Endothelial cell of umbilical vein (primary cell): ENCODE data around the gene TMEM207. TPM values are rescaled to one million over a fixed set of nuclear protein-coding genes. Genes with fewer than 3 reads are reported as not detected.

Experiments used
- BruUV-seq: library from RNA; stranded (reverse); fragments of 400-500 nt; replicated peaks from 2 replicates; lab custom pipeline; 2021; lab: Mats Ljungman, UMichigan
- CTCF ChIA-PET: fragments of 300-600, 350-600 bp; sonication (Branson Sonifier 250); formaldehyde crosslinking; loops from one replicate; lab custom pipeline; 2021; ENCODE audit warnings: antibody characterized with exemption, inconsistent platforms; lab: Charles Lee
- POLR2A ChIA-PET: fragments of 300-600, 350-600 bp; sonication (Branson Sonifier 250); formaldehyde crosslinking; loops from one replicate; lab custom pipeline; 2021; ENCODE audit warnings: antibody characterized with exemption, inconsistent platforms; lab: Charles Lee
- DNase-seq: peaks from one replicate; pipeline ENCODE4 v3.0.0-alpha.2; 2011; ENCODE audit warnings: low read depth, low spot score
- FAIRE-seq: peaks from 2 replicates; lab custom pipeline; 2011; peaks lifted over from hg19 to GRCh38; lab: Jason Lieb, UNC
- H2AFZ ChIP-seq: 2 replicates; pipeline ENCODE4 v1.6.0; 2012; ENCODE audit warnings: low read depth, low read length, control low read depth, inconsistent platforms
- H3K27ac ChIP-seq: 2 replicates; pipeline ENCODE4 v1.5.1; 2011; ENCODE audit warnings: low read depth, mild to moderate bottlenecking, control low read depth, low read length, moderate library complexity; ENCODE audit not compliant: insufficient read depth
- H3K27me3 ChIP-seq, 2 experiments: 2 replicates each; pipeline versions ENCODE4 v1.6.0 to v1.6.1; 2011; ENCODE audit warnings: low read length in 2 of 2, mixed read lengths in 1 of 2; ENCODE audit not compliant: control insufficient read depth in 2 of 2, insufficient read depth in 2 of 2
- H3K36me3 ChIP-seq, 2 experiments: 2 replicates in 1 of 2; 3 replicates in 1 of 2; pipeline ENCODE4 v1.5.1; 2011; ENCODE audit warnings: low read length in 2 of 2, mild to moderate bottlenecking in 1 of 2, moderate library complexity in 1 of 2; ENCODE audit not compliant: control insufficient read depth in 2 of 2, insufficient read depth in 2 of 2; ENCODE audit errors: extremely low read depth in 1 of 2
- H3K4me1 ChIP-seq: 3 replicates; pipeline ENCODE4 v1.5.1; 2011; ENCODE audit warnings: mild to moderate bottlenecking, low read length; ENCODE audit not compliant: control insufficient read depth, insufficient read depth; ENCODE audit errors: extremely low read depth
- H3K4me2 ChIP-seq: 2 replicates; pipeline ENCODE4 v1.6.1; 2011; ENCODE audit warnings: low read length, control low read depth, mixed read lengths; ENCODE audit not compliant: insufficient read depth
- H3K4me3 ChIP-seq, 3 experiments: fragments of 200-600 bp in 1 of 3; sonication (generic), shearing (Covaris generic) in 1 of 3; replicated peaks in 1 of 3; 2 replicates each; pipeline ENCODE4 v1.5.1; 2011 to 2016; ENCODE audit warnings: control low read depth in 3 of 3, low read length in 3 of 3, mild to moderate bottlenecking in 2 of 3, inconsistent platforms in 1 of 3, low read depth in 1 of 3, moderate library complexity in 1 of 3; ENCODE audit not compliant: insufficient read depth in 1 of 3
- H3K79me2 ChIP-seq: 2 replicates; pipeline ENCODE4 v1.6.0; 2012; ENCODE audit warnings: low read length, inconsistent platforms; ENCODE audit not compliant: control insufficient read depth, insufficient read depth
- H3K9ac ChIP-seq: replicated peaks from 2 replicates; pipeline ENCODE3; 2011; ENCODE audit warnings: low read length, control low read depth; ENCODE audit not compliant: insufficient read depth; ENCODE audit errors: extremely low read depth
- H3K9me1 ChIP-seq: replicated peaks from 3 replicates; pipeline ENCODE4 v1.6.0; 2011; ENCODE audit warnings: mild to moderate bottlenecking, low read length; ENCODE audit not compliant: control insufficient read depth, insufficient read depth; ENCODE audit errors: extremely low read depth
- H3K9me3 ChIP-seq: replicated peaks from 2 replicates; pipeline ENCODE4 v1.5.1; 2012; ENCODE audit warnings: low read length, inconsistent platforms; ENCODE audit not compliant: control insufficient read depth, insufficient read depth
- H4K20me1 ChIP-seq: replicated peaks from 2 replicates; pipeline ENCODE3; 2011; ENCODE audit warnings: mild to moderate bottlenecking, low read length; ENCODE audit not compliant: control insufficient read depth, insufficient read depth; ENCODE audit errors: extremely low read depth
- CTCF ChIP-seq, 2 donors: IDR thresholded peaks; 1 replicate in 1 of 2; 2 replicates in 1 of 2; pipeline ENCODE4 v1.5.1; 2011; ENCODE audit warnings: low read length in 2 of 2, mild to moderate bottlenecking in 2 of 2, moderate library complexity in 2 of 2, control low read depth in 1 of 2, inconsistent platforms in 1 of 2, low read depth in 1 of 2; ENCODE audit not compliant: insufficient read depth in 1 of 2; ENCODE audit errors: extremely low read depth in 1 of 2
- EZH2 ChIP-seq: IDR thresholded peaks from 2 replicates; pipeline ENCODE4 v1.6.1; 2012; ENCODE audit warnings: borderline replicate concordance, low read depth, mild to moderate bottlenecking, moderate library complexity, low read length, inconsistent platforms; ENCODE audit not compliant: severe bottlenecking
- FOS ChIP-seq: IDR thresholded peaks from 2 replicates; pipeline ENCODE4 v1.6.1; 2011; ENCODE audit warnings: mild to moderate bottlenecking, low read length, moderate library complexity, borderline replicate concordance; ENCODE audit not compliant: insufficient read depth
- GATA2 ChIP-seq: IDR thresholded peaks from 2 replicates; pipeline ENCODE4 v1.7.0; 2011; ENCODE audit warnings: low read depth, mild to moderate bottlenecking, moderate library complexity, mixed read lengths, low read length; ENCODE audit not compliant: insufficient read length, insufficient read depth
- JUN ChIP-seq: IDR thresholded peaks from 2 replicates; pipeline ENCODE4 v1.6.1; 2011; ENCODE audit warnings: borderline replicate concordance, low read depth; ENCODE audit not compliant: insufficient read length, insufficient read depth
- MAX ChIP-seq: IDR thresholded peaks from 2 replicates; pipeline ENCODE4 v1.6.1; 2011; ENCODE audit not compliant: insufficient read depth, insufficient read length
- MYC ChIP-seq: IDR thresholded peaks from one replicate; pipeline ENCODE4 v1.6.1; 2011; ENCODE audit warnings: mild to moderate bottlenecking, low read depth, low read length
- POLR2A ChIP-seq: IDR thresholded peaks from 2 replicates; pipeline ENCODE4 v1.6.1; 2012; ENCODE audit warnings: low read depth, mild to moderate bottlenecking, control low read depth, low read length
- POLR2AphosphoS5 ChIP-seq: IDR thresholded peaks from 2 replicates; pipeline ENCODE4 v1.6.1; 2012; ENCODE audit warnings: low read depth, mild to moderate bottlenecking, control low read depth, low read length, moderate library complexity; ENCODE audit not compliant: insufficient read depth
- dilution Hi-C: fragments of 300-500 bp; cut with MboI; formaldehyde crosslinking; loops from one replicate; pipeline ENCODE4 v1.15.0; 2019; ENCODE audit warnings: low sequenced_read_pairs; ENCODE audit not compliant: extremely low pct_ligation_motif_present
- intact Hi-C: fragments of 100-400 bp; cut with micrococcal nuclease; formaldehyde crosslinking; loops from one replicate; pipeline ENCODE4 v1.10.0; 2022
- polyA plus RNA-seq, 4 experiments: library from polyadenylated mRNA; depleted of rRNA in 3 of 4; stranded (reverse) in 3 of 4; unstranded in 1 of 4; fragments of >200 nt; gene quantifications; 2 replicates each; pipeline versions ENCODE4 v1.2.1 to v1.2.3, GENCODE V29; 2011 to 2012; ENCODE audit warnings: missing spikeins in 1 of 4
- total RNA-seq: library from RNA; stranded (reverse); gene quantifications from 2 replicates; pipeline ENCODE4 v1.2.3, GENCODE V29; 2021

The TMEM207 gene
- total and polyA plus RNA-seq, 2 donors (not counting 3 experiments of a cell fraction or from before 2014, with no cell fraction given), result not detected

GRCh38 chr3:190456770-190457169 is 7.1 kb upstream of the TMEM207 start:
- no peak for FAIRE-seq
- dilution Hi-C loops, result no loop called here

GRCh38 chr3:190455828-190456227 is 6.1 kb upstream of the TMEM207 start:
- intact Hi-C loops, result no loop called here
- Histone ChIP-seq H2AFZ (no peak overlapping the region), H3K9ac (no peak overlapping the region), H3K27ac (no peak overlapping the region), H3K36me3 (no peaks in the 10 kb centered on the region), H3K4me2 (no peak overlapping the region), H3K27me3 (peaks cover 4 to 12% of the 10 kb centered on the region in 2 experiments), H3K9me1 (no peaks in the 10 kb centered on the region), H3K4me1 (no peaks in the 10 kb centered on the region), H3K9me3 (no peaks in the 10 kb centered on the region), H4K20me1 (no peaks in the 10 kb centered on the region), H3K4me3 (no peak overlapping the region), H3K79me2 (no peaks in the 10 kb centered on the region)
- dilution Hi-C loops, result no loop called here
- ChIA-PET POLR2A (no interaction called here), CTCF (interaction anchor here (0.8 to 1.4 kb wide), 4 partner anchors 12 to 248 kb away, joined by 3 to 5 read pairs (median 4); no protein-coding TSS in a partner anchor)
- DNase-seq (no peak), FAIRE-seq (no peak)
- no peak for TF ChIP-seq FOS
- no peak for TF ChIP-seq POLR2A
- TF ChIP-seq JUN, result no peak
- TF ChIP-seq CTCF (IDR thresholded peaks at IDR 0.05; ENCODE audit: extremely low read depth in 1 of 2, insufficient read depth in 1 of 2, low read depth in 1 of 2, low read length in 2 of 2), result no peak
- no peak for TF ChIP-seq GATA2
- TF ChIP-seq POLR2AphosphoS5, result no peak
- TF ChIP-seq MYC, result no peak
- TF ChIP-seq EZH2, result no peak
- TF ChIP-seq MAX, result no peak
- no TSS peak for BruUV-seq

More at GRCh38 chr3:190456770-190457169, 7.1 kb upstream of the TMEM207 start:
- Histone ChIP-seq H3K9ac (no peak overlapping the region), H3K4me1 (no peaks in the 10 kb centered on the region), H3K27me3 (peaks cover 4 to 12% of the 10 kb centered on the region in 2 experiments), H4K20me1 (no peaks in the 10 kb centered on the region), H3K9me3 (no peaks in the 10 kb centered on the region), H3K9me1 (no peaks in the 10 kb centered on the region), H3K4me3 (no peak overlapping the region), H3K79me2 (no peaks in the 10 kb centered on the region), H2AFZ (no peak overlapping the region), H3K27ac (no peak overlapping the region), H3K4me2 (no peak overlapping the region), H3K36me3 (no peaks in the 10 kb centered on the region)
- POLR2A ChIA-PET, result no interaction called here
- intact Hi-C loops, result no loop called here
- TF ChIP-seq JUN (no peak), MAX (no peak), POLR2A (no peak)
- no TSS peak for BruUV-seq
- CTCF ChIA-PET, result interaction anchor here (0.8 to 1.4 kb wide), 4 partner anchors 13 to 248 kb away, joined by 3 to 5 read pairs (median 4); no protein-coding TSS in a partner anchor
- no peak for DNase-seq
